Uterus (tissue), 4 donors: Measurements from ENCODE around the gene EFHD1. TPM values are rescaled to one million over a fixed set of nuclear protein-coding genes. Genes with fewer than 3 reads are reported as not detected.

Experiments
- DNase-seq, 2 donors: peaks; one replicate each; pipeline ENCODE4 v3.0.0-alpha.2; 2019 to 2020
- H3K27ac ChIP-seq, 2 donors: fragments of 200-600 bp; sonication (generic); 1 replicate in 1 of 2; 2 replicates in 1 of 2; pipeline ENCODE4 v1.5.1; 2016 to 2018
- H3K27me3 ChIP-seq, 2 donors: fragments of 200-600 bp; sonication (generic); one replicate each; pipeline ENCODE4 v1.5.1; 2018 to 2019; ENCODE audit warnings: control low read depth in 1 of 2
- H3K36me3 ChIP-seq, 2 donors: fragments of 200-600 bp; sonication (generic); one replicate each; pipeline ENCODE4 v1.5.1; 2019; ENCODE audit warnings: control low read depth in 1 of 2
- H3K4me1 ChIP-seq, 2 donors: fragments of 200-600 bp; sonication (generic); one replicate each; pipeline ENCODE4 v1.5.1; 2018 to 2019; ENCODE audit warnings: control low read depth in 1 of 2
- H3K4me3 ChIP-seq, 2 donors: fragments of 200-600 bp; sonication (generic); 1 replicate in 1 of 2; 2 replicates in 1 of 2; pipeline ENCODE4 v1.5.1; 2018 to 2019; ENCODE audit warnings: mild to moderate bottlenecking in 1 of 2
- H3K9me3 ChIP-seq, 2 donors: fragments of 200-600 bp; sonication (generic); one replicate each; pipeline ENCODE4 v1.5.1; 2019; ENCODE audit warnings: control low read depth in 1 of 2
- CTCF ChIP-seq, 4 experiments: fragments of 200-600 bp in 2 of 4; fragments of 450-650 bp in 2 of 4; sonication (generic) in 2 of 4; IDR thresholded peaks; one replicate each; pipeline ENCODE4 v1.5.1; 2016 to 2019; ENCODE audit warnings: antibody characterized with exemption in 4 of 4, mild to moderate bottlenecking in 2 of 4, moderate library complexity in 1 of 4
- POLR2A ChIP-seq, 2 donors: fragments of 450-650 bp; IDR thresholded peaks; one replicate each; pipeline ENCODE4 v1.6.1; 2016; ENCODE audit warnings: antibody characterized with exemption in 2 of 2, mild to moderate bottlenecking in 1 of 2, moderate library complexity in 1 of 2
- intact Hi-C: fragments of 100-400 bp; cut with DNase I; formaldehyde crosslinking; loops from one replicate; pipeline ENCODE4 v1.15.1; 2023; ENCODE audit warnings: low total_unique reads
- total RNA-seq, 4 donors: library from RNA; depleted of rRNA in 3 of 4; stranded (reverse); fragments of >200 nt in 3 of 4; gene quantifications; one replicate each; pipeline versions ENCODE4 v1.1.0 to v1.2.4, GENCODE V29; 2014 to 2023
- donor health status: DM: yes; HTN: yes; CAD: no.

The EFHD1 gene
- total RNA-seq, 4 donors from 2014 or later, result 8.5 to 102 (median 38.1) TPM

GRCh38 chr2:232588680-232589585, 44.5 kb upstream of the EFHD1 start:
- peak overlapping the region; percentile 18 to 49 for H3K27ac ChIP-seq
- H3K4me1 ChIP-seq, result peaks cover 0 to 4% of the 10 kb centered on the region in 2 donors
- H3K36me3 ChIP-seq, result no peaks in the 10 kb centered on the region
- H3K27me3 ChIP-seq, result no peaks in the 10 kb centered on the region
- DNase-seq, result peak; percentile 57 to 72
- TF ChIP-seq POLR2A (IDR thresholded peaks at IDR 0.05) (no peak), CTCF (IDR thresholded peaks at IDR 0.05) (no peak)
- intact Hi-C loops, result no loop called here
- no peaks in the 10 kb centered on the region for H3K9me3 ChIP-seq
- H3K4me3 ChIP-seq, result no peak overlapping the region

GRCh38 chr2:232592772-232593395, 40.5 kb upstream of the EFHD1 start:
- no peak for TF ChIP-seq CTCF (IDR thresholded peaks at IDR 0.05)
- no peak for TF ChIP-seq POLR2A (IDR thresholded peaks at IDR 0.05)
- peak in 1 of 2 donors; percentile 29 for DNase-seq
- no peaks in the 10 kb centered on the region for H3K27me3 ChIP-seq
- H3K9me3 ChIP-seq, result no peaks in the 10 kb centered on the region
- H3K27ac ChIP-seq, result peak overlapping the region; percentile 82 to 86
- no peak overlapping the region for H3K4me3 ChIP-seq
- H3K36me3 ChIP-seq, result no peaks in the 10 kb centered on the region
- intact Hi-C loops, result no loop called here
- peaks cover 0 to 4% of the 10 kb centered on the region in 2 donors for H3K4me1 ChIP-seq

GRCh38 chr2:232593982-232594381, 39.4 kb upstream of the EFHD1 start:
- DNase-seq, result no peak
- peaks cover 0 to 4% of the 10 kb centered on the region in 2 donors for H3K4me1 ChIP-seq
- H3K27ac ChIP-seq, result peak overlapping the region in 1 of 2 donors; percentile 86
- intact Hi-C loops, result no loop called here
- H3K9me3 ChIP-seq, result no peaks in the 10 kb centered on the region
- no peak overlapping the region for H3K4me3 ChIP-seq
- no peaks in the 10 kb centered on the region for H3K27me3 ChIP-seq
- no peaks in the 10 kb centered on the region for H3K36me3 ChIP-seq
- TF ChIP-seq POLR2A (IDR thresholded peaks at IDR 0.05), result no peak

GRCh38 chr2:232597362-232598079, 35.9 kb upstream of the EFHD1 start:
- no peak overlapping the region for H3K27ac ChIP-seq
- H3K27me3 ChIP-seq, result no peaks in the 10 kb centered on the region
- intact Hi-C loops, result no loop called here
- TF ChIP-seq POLR2A (IDR thresholded peaks at IDR 0.05) (no peak), CTCF (IDR thresholded peaks at IDR 0.05) (no peak)
- DNase-seq, result no peak
- no peaks in the 10 kb centered on the region for H3K9me3 ChIP-seq
- H3K4me1 ChIP-seq, result peaks cover 0 to 4% of the 10 kb centered on the region in 2 donors
- no peaks in the 10 kb centered on the region for H3K36me3 ChIP-seq
- no peak overlapping the region for H3K4me3 ChIP-seq

GRCh38 chr2:232598293-232598692, 35.1 kb upstream of the EFHD1 start:
- Histone ChIP-seq H3K36me3 (no peaks in the 10 kb centered on the region), H3K4me3 (no peak overlapping the region), H3K27ac (no peak overlapping the region), H3K9me3 (no peaks in the 10 kb centered on the region), H3K4me1 (peaks cover 0 to 3% of the 10 kb centered on the region in 2 donors), H3K27me3 (no peaks in the 10 kb centered on the region)
- TF ChIP-seq POLR2A (IDR thresholded peaks at IDR 0.05) (no peak), CTCF (IDR thresholded peaks at IDR 0.05) (no peak)
- no peak for DNase-seq
- intact Hi-C loops, result no loop called here
